ENCODE results near the gene TOR1A. TPM values are rescaled to one million over a fixed set of nuclear protein-coding genes. Genes with fewer than 3 reads are reported as not detected.

Gene TOR1A
- total and polyA plus RNA-seq, 2 donors (not counting 1 experiment from before 2014, with no cell fraction given): 31.5 to 80.2 TPM

DNA sequence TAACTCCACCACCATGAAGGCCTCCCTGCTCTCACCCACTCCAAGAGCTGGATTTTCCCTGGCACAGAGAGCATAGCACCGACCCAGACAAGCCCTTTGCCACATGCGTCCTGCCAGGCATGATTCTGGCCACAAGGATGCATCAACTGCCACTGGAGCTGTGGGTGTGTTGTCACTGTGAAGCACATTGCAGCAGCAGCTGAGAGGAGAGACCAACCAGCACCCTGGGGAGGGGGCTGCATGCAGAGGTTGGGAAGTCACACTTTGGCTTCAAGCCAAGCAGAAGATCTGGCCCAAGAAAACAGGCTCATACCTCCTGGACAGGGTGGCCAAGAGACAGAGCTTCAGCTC, 48.5 kb downstream of the TOR1A start:
- no peak for DNase-seq (ENCODE audit: low read depth in 2 of 2)
- Histone ChIP-seq H3K4me2 (ENCODE audit: extremely low read depth, insufficient read depth, low read length) (no peak overlapping the region), H3K4me1 (ENCODE audit: control insufficient read depth, extremely low read depth, insufficient read depth, low read length) (peaks cover 18% of the 10 kb centered on the region), H2AFZ (ENCODE audit: low read length) (no peak overlapping the region), H4K20me1 (ENCODE audit: control insufficient read depth, extremely low read depth, insufficient read depth, low read length) (no peaks in the 10 kb centered on the region), H3K36me3 (ENCODE audit: control insufficient read depth, insufficient read depth, low read length) (no peaks in the 10 kb centered on the region), H3K27me3 (ENCODE audit: control insufficient read depth, insufficient read depth, low read length) (no peaks in the 10 kb centered on the region), H3K9ac (ENCODE audit: insufficient read depth, low read length) (no peak overlapping the region), H3K4me3 (replicated peaks in 1 of 4; ENCODE audit: control extremely low read depth in 1 of 4, insufficient read depth in 1 of 4, low read depth in 3 of 4, low read length in 4 of 4) (no peak overlapping the region), H3K9me3 (ENCODE audit: control insufficient read depth, insufficient read depth, low read depth, low read length) (no peaks in the 10 kb centered on the region), H3K79me2 (ENCODE audit: control insufficient read depth, insufficient read depth, low read length) (no peaks in the 10 kb centered on the region), H3K27ac (ENCODE audit: insufficient read depth, low read length) (no peak overlapping the region)
- TF ChIP-seq EZH2 (IDR thresholded peaks at IDR 0.05; ENCODE audit: low read length, missing control alignments): no peak
- TF ChIP-seq, protein P1, sequence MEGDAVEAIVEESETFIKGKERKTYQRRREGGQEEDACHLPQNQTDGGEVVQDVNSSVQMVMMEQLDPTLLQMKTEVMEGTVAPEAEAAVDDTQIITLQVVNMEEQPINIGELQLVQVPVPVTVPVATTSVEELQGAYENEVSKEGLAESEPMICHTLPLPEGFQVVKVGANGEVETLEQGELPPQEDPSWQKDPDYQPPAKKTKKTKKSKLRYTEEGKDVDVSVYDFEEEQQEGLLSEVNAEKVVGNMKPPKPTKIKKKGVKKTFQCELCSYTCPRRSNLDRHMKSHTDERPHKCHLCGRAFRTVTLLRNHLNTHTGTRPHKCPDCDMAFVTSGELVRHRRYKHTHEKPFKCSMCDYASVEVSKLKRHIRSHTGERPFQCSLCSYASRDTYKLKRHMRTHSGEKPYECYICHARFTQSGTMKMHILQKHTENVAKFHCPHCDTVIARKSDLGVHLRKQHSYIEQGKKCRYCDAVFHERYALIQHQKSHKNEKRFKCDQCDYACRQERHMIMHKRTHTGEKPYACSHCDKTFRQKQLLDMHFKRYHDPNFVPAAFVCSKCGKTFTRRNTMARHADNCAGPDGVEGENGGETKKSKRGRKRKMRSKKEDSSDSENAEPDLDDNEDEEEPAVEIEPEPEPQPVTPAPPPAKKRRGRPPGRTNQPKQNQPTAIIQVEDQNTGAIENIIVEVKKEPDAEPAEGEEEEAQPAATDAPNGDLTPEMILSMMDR (conservative IDR thresholded peaks at IDR 0.05 in 1 of 2, IDR thresholded peaks at IDR 0.05 in 1 of 2; ENCODE audit: low read depth in 1 of 2, low read length in 2 of 2): no peak

DNA sequence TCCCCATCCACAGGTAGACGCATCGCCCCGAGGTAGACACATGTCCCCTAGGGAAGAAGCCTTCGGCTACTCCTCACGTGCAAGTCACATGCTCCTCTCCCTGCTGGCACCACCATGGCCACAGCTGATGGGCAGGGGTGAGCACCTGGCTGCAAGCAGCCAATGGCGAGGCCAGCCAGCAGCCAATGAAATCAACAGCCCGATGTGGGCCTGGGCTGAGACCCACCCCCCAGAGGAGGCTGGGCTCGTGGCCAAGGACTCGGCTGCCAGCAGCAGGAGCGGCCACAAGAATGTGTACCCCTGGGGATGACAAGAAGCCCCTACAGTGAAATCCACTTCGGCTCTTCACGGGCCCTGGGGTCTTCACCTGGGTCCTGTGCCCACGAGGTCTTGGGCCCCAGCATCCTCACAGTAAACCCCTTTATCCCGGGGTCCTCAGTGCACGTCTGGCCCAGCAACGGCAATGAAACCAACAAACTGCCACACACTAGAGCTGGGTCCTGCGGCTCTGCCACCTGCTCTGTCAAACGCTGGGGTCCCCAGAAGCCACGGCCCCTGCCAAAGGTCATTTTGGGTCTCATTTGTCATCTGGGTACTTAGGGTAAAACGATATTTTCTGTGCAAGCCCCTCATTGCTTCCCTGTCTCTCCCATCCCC, 49.0 kb downstream of the TOR1A start:
- Histone ChIP-seq H3K4me1 (ENCODE audit: control insufficient read depth, extremely low read depth, insufficient read depth, low read length) (peaks cover 18% of the 10 kb centered on the region), H3K9ac (ENCODE audit: insufficient read depth, low read length) (no peak overlapping the region), H3K36me3 (ENCODE audit: control insufficient read depth, insufficient read depth, low read length) (no peaks in the 10 kb centered on the region), H3K27ac (ENCODE audit: insufficient read depth, low read length) (no peak overlapping the region), H3K4me2 (ENCODE audit: extremely low read depth, insufficient read depth, low read length) (no peak overlapping the region), H4K20me1 (ENCODE audit: control insufficient read depth, extremely low read depth, insufficient read depth, low read length) (no peaks in the 10 kb centered on the region), H3K79me2 (ENCODE audit: control insufficient read depth, insufficient read depth, low read length) (no peaks in the 10 kb centered on the region), H3K27me3 (ENCODE audit: control insufficient read depth, insufficient read depth, low read length) (no peaks in the 10 kb centered on the region), H2AFZ (ENCODE audit: low read length) (no peak overlapping the region), H3K9me3 (ENCODE audit: control insufficient read depth, insufficient read depth, low read depth, low read length) (no peaks in the 10 kb centered on the region), H3K4me3 (replicated peaks in 1 of 4; ENCODE audit: control extremely low read depth in 1 of 4, insufficient read depth in 1 of 4, low read depth in 3 of 4, low read length in 4 of 4) (no peak overlapping the region)
- no peak for DNase-seq (ENCODE audit: low read depth in 2 of 2)
- no peak for TF ChIP-seq EZH2 (IDR thresholded peaks at IDR 0.05; ENCODE audit: low read length, missing control alignments)
- TF ChIP-seq, protein P1 (conservative IDR thresholded peaks at IDR 0.05 in 1 of 2, IDR thresholded peaks at IDR 0.05 in 1 of 2; ENCODE audit: low read depth in 1 of 2, low read length in 2 of 2): no peak

DNA sequence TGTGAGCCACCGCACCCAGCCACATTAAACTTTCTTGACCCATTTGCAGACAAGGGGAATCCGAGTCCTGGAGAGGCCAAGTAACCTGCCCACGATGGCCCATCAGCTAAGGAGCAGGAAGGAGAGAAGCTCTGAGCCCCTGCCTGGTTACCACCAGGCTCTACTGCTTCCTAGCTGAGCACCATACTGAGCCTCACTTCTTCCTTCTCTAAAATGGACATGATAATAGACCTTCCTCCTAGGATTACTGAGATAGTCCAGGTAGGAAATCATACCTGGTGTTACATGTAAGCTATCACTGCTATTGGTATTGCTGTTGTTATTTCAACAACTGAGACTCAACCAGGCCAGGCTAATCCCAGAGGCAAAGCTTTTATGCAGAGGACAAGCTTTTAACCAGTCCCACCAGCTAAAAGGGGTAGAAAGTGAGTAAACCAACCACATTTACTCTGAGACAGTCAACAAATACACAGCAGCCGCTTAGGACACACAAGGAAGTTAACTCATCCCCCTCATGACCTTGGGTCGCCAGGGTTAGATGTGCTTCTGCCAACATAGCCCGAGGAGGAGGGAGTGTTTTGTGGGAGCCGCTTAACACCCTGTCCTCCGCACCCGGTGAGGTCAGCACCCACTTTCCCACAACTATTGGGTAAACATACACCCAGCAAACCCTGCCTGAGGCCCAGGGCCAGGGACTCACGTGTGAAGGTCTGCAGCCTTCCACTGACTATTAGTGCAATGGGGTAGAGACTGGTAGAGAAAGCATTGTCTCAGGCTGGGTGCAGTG, 50.5 kb downstream of the TOR1A start:
- Histone ChIP-seq H3K9ac (ENCODE audit: insufficient read depth, low read length) (no peak overlapping the region), H3K36me3 (ENCODE audit: control insufficient read depth, insufficient read depth, low read length) (no peaks in the 10 kb centered on the region), H3K79me2 (ENCODE audit: control insufficient read depth, insufficient read depth, low read length) (no peaks in the 10 kb centered on the region), H3K4me2 (ENCODE audit: extremely low read depth, insufficient read depth, low read length) (no peak overlapping the region), H3K27ac (ENCODE audit: insufficient read depth, low read length) (peak overlapping the region; percentile 9), H3K9me3 (ENCODE audit: control insufficient read depth, insufficient read depth, low read depth, low read length) (no peaks in the 10 kb centered on the region), H3K4me3 (replicated peaks in 1 of 4; ENCODE audit: control extremely low read depth in 1 of 4, insufficient read depth in 1 of 4, low read depth in 3 of 4, low read length in 4 of 4) (no peak overlapping the region), H2AFZ (ENCODE audit: low read length) (no peak overlapping the region), H3K4me1 (ENCODE audit: control insufficient read depth, extremely low read depth, insufficient read depth, low read length) (peaks cover 18% of the 10 kb centered on the region), H4K20me1 (ENCODE audit: control insufficient read depth, extremely low read depth, insufficient read depth, low read length) (no peaks in the 10 kb centered on the region), H3K27me3 (ENCODE audit: control insufficient read depth, insufficient read depth, low read length) (no peaks in the 10 kb centered on the region)
- TF ChIP-seq, protein P1 (conservative IDR thresholded peaks at IDR 0.05 in 1 of 2, IDR thresholded peaks at IDR 0.05 in 1 of 2; ENCODE audit: low read depth in 1 of 2, low read length in 2 of 2): no peak
- TF ChIP-seq EZH2 (IDR thresholded peaks at IDR 0.05; ENCODE audit: low read length, missing control alignments): no peak
- DNase-seq (ENCODE audit: low read depth in 2 of 2): peak; percentile 14 to 95
